Frontal cortex (tissue), 4 donors: ENCODE data around the gene LSAMP. TPM values are rescaled to one million over a fixed set of nuclear protein-coding genes. Genes with fewer than 3 reads are reported as not detected.

ENCODE experiments used
- DNase-seq, 2 donors: peaks; one replicate each; pipeline ENCODE4 v3.0.0; 2012; ENCODE audit warnings: low spot score in 2 of 2
- FAIRE-seq: peaks from 2 replicates; lab custom pipeline; 2012; peaks lifted over from hg19 to GRCh38; lab: Jason Lieb, UNC
- total RNA-seq: library from RNA; depleted of rRNA; stranded (reverse); fragments of >200 nt; gene quantifications from one replicate; pipeline ENCODE4 v1.2.3, GENCODE V29; 2014
- donor health status: control.
- donor health status: control.
- donor health status: control.

Gene LSAMP
- total RNA-seq, 1 donor from 2014 or later: 59.9 TPM

DNA sequence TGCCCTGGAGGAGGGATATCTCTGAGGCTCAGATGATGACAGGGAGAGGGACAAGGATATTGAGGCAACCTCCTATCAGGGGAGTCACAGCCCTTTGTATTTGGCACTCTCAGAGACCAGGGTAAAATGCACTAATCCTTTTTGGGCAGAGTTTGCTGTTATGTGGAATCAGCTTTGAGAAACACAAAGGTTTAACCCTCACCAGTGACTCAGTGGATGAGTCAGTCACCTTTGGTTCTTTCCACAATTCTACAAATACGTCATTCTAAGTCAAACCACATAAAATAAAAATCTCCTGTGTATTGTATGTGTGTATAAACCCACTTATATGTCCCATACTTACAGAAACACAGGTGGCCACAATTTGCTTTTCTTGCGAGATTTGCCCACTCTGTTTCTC is 5.1 kb downstream of the LSAMP start:
- no peak for DNase-seq
- no peak for FAIRE-seq

DNA sequence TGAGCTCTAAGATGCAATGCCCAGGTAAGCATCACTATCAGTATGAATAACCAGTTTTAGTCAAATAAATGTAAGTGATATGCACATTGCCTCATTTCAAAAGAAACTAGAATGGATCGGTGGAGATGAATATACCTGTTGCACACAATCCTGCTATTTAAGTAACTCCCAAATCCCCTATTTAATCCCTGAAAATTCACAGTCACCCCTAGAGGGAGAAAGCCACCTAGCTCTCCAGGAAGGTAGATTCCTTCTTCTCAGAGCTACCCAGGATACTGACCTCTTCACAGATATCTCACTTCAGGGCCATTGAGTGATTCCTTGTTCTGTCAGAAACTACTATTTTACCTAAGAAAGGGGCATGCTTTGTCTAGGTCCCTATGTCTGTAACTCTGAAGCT is 11.7 kb downstream of the LSAMP start:
- DNase-seq (no peak), FAIRE-seq (no peak)

DNA sequence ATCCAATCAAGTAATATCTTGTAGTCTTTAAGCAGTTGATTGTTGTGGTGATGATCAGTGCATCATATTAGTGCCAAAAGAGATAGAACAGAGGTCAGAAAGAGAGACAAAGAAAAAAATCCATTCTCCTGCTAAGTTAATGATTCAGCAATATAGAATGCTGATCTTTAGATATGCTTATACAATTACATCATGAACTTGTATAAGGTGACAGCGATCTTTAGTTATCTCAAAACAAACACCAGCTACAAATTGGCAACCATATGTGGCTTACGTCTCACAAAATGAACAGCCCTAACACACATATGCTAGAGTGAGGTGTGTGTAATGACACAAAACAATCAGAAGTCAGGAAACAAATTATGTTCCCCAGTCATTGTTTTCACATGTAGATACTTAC is 12.5 kb downstream of the LSAMP start:
- DNase-seq (no peak), FAIRE-seq (no peak)

DNA sequence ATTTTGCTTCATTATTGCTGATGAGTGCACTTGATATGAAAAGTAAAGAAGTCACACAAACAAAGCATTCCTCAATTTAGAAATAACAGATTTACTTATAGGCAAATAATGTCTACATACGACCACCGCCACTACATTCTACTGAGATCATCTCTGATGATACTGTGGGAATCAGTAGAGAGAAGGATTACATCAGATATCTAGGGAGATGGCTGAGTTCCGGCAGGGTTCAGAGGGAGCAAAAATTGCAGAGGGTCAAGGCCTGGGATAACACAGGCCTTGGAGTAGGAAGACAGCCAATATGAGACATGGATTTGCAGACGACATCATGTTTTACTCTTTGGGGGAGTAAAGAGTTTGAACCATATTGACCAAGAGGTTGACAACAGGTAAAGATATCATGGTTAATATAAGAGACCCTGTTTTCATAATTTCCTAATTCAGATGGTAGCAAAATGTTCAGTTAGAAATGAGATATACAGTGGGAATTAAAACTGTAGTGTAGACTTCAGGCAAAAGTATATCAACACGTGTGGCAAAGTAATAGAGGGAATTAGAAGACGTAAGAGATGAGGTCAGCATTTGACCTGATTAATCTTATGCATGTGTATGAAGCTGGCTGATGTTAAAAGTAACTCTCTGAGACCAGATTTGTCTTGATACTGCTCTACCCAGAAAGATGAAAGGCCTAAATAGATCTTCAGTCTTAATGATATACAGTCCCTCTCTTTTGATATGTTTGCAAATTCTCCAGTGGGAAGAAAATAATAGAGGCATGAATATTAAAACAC is 15.6 kb downstream of the LSAMP start:
- FAIRE-seq (no peak), DNase-seq (no peak)

DNA sequence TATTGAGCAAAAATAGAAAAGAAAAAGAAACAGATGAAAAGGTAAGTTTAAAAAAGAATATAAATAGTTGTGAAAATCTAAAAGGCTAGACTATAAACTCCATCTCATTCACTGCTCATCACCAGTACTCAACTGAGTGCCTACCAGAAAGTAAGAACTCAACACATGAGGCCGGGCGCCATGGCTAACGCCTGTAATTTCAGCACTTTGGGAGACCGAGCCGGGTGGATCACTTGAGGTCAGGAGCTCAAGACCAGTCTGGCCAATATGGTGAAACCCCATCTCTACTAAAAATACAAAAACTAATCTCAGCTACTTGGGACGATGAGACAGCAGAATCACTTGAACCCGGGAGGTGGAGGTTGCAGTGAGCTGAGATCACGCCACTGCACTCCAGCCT is 19.3 kb downstream of the LSAMP start:
- FAIRE-seq: no peak
- DNase-seq: no peak

DNA sequence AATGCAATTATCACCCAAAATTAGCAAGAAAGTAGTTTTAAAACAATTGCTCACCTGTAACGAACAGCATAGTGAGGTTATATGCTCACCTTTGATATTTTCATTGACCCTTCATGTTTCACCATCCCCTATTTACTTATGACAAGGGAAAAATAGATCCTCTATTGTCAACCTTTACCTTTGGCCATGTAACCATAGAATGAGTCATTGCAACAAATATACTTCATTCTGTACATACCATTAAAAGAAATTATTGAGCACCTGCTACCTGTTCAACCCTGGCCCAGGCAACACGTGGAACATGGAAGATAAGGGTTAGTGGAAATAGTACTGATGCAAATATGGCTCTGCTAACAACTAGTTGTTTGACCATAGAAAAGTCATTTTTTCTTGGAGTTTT is 20.2 kb downstream of the LSAMP start:
- FAIRE-seq (no peak), DNase-seq (no peak)

DNA sequence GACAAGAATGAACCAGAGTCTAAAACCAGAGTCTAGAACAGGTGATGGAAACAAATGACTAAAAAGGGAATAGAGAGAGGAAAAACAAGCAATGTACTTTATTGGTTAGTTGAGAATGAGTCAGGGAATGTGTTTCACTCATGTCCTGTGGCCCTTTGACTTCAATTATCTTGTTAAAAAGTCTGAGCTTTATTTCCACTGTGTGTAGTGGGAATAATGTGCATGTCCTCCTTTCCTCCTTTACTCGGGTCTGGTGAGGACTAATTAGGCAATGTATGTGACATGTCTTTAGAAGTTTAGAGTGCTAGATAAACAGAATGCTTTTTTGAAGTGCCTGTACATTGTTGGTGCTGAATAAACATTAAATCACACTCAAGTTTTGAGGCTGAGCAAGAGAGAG is 21.3 kb downstream of the LSAMP start:
- FAIRE-seq (no peak), DNase-seq (no peak)

DNA sequence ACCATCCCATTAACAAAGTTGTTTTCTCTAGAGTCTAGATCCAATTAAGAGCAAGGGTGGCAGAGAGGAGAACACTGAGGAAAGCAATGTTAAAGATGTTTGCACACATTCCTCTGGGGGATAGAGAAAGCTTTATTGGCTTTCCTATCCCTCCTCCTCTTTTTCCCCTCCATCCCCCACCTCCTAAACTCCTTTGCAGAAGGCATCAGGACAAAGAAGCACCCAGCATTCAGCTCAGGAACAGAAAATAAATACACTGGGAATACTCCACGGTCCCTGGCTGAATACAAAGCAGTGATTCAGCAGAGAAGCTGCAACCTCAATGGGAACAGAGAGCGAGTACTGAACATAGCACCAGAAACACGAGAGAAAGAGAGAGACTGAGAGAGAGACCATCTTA is 21.9 kb downstream of the LSAMP start:
- FAIRE-seq: no peak

DNA sequence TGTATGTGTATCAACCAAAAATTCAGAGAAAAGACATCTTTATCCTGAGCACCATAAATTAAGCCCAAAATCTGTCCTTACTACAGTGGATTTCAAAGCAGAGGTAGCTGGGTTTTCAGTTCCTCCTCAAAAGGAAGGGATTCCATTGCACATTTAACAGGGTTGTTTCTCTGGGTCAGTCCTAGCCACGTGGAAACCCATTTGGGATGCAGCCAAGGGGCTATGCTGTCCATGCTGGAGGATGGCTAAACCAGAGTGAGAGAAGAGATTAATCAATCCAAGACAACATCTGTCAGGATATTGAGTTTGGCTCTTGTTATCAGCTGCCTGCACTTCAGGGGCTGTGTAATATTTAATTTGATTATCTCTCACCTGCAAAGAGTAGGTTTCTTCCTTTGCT is 28.1 kb downstream of the LSAMP start:
- FAIRE-seq (no peak), DNase-seq (no peak)

More for the DNA sequence above, 21.9 kb downstream of the LSAMP start:
- DNase-seq: no peak

DNA sequence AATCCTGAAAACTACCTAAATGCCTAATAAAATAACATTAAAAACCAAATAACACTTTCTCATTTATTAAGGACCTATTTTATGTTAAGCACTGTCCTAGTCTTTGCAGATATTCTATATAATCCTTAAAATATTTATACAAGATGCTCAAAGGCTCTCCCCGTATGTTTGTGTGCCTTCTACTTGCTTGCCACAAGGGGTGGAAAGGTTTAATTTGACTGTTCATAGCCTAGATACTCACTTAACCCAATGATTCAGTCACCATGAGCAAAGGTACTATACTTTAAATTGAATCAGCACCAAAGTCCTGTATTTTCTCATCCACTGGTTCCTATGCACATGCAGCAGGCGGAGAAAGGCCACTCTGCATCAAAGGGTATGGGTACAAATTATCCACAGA is 32.0 kb downstream of the LSAMP start:
- no peak for FAIRE-seq

DNA sequence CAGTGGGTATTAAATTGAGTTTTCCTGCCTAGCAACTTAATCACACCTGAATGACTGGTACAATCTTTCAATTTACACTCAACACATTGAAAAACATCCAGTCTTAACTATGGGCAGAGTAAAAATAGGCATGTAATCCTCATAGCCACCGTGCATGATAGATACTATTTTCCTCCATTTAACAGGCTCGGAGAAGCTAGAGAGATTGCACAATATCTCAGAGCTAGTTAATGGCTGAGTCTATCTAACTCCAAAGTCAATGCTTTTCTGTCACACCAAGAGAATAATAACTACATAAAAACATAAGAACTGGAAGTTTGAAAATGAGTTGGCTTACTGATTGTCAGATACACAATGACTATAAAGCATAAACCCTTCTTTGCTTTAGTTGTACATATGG is 36.8 kb downstream of the LSAMP start:
- DNase-seq (no peak), FAIRE-seq (no peak)

More for the DNA sequence above, 32.0 kb downstream of the LSAMP start:
- DNase-seq: no peak

DNA sequence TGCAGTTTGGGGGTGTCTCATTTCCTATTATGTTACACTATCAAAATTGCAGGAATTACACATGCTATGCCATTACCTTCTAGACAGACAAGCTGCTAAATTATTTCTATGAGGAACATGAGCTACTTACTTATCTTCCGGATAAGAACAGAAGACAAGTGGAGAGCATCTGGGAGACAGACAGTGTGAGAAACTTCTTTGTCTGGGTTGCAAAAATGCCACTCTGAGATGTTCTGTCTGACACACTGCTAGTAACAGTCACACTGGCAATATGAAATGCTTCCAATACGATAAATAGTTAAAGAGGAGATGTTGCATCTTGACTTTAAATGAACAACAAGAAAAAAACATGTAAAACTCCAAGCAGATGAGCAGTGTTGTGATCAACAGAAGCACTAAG is 40.1 kb downstream of the LSAMP start:
- FAIRE-seq (no peak), DNase-seq (no peak)

DNA sequence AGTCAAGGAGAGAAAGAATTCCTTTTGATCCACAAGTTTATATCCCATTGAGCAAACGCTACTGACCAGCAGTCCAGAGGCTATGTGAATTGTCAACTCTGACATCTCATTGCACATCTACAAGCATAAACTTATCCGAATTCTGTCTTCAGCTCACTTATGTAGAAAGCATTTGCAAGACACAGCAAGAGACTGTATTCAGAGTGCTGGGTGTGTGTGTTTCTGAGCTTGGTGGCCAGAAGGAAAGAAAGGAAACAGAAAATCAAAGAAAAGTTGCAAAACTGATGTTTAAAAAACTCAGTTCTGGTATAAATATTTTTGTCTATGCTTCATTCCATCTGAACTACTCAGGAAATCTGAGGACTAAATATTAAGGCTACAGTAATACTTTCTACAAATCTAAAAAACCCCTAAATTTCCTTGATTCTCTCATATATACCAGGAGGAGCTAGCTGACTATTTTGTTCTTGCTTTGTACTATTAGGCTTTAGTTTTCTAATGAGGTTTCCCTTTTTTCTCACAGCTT is 45.5 kb downstream of the LSAMP start:
- DNase-seq (no peak), FAIRE-seq (no peak)

DNA sequence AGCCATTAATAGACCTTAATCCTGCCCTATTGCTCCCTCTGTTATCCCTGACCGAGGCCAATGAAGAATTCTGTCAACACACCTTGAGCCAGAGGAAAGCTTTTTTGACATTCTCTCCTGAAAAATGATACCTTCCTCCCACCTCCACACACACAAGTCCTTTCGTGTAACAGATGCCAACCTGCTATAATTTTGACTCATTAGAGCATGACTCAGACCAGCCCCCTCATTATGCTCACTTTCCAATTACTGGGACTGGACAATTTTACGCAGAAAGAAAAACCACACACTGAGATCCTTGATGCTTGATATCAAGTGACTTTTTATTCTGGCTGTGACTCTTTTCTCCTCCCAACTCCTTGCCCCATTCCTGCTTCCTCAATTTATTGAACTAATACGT is 50.9 kb downstream of the LSAMP start:
- DNase-seq (peak in 1 of 2 donors; percentile 8), FAIRE-seq (no peak)

DNA sequence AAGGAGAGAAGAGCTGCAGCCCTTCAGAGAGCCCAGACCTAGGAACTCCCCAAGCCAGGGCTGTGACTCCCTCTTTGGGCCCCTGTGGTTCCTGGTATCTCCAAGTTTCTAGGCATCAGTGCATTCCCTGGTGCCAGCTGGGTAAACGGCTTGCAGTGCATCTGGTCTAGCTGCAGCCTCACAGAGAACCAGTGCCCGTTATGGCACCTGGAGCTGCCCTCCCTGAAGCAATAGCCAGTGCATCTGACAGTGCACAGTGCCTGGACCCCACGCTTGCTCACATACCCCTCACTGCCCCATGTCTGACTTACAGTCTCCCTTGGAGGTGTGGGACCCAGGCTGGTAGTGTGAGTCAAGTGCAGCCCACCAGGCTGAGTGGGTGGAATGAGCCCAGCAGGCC is 52.1 kb downstream of the LSAMP start:
- no peak for DNase-seq
- FAIRE-seq: no peak

DNA sequence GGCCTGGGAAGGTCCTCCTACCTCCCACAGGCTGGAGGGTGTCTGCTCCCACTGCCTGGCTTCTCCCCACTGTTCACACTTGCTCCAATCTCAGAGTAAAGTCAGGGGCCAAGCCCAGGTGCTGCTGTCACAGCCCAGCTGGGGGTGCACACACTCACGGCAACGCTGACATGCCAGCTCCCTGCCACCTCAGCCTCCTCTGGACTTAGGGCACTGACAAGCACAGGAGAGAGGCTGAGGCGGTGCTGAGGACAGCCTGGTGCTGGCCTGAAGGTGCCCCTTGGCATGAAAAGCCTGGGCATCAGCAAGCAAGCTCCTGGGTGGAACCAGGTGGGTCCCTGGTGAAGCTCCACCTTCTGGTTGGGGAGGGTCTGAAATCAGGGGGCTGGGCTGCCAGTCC is 53.0 kb downstream of the LSAMP start:
- DNase-seq: no peak
- FAIRE-seq: no peak

DNA sequence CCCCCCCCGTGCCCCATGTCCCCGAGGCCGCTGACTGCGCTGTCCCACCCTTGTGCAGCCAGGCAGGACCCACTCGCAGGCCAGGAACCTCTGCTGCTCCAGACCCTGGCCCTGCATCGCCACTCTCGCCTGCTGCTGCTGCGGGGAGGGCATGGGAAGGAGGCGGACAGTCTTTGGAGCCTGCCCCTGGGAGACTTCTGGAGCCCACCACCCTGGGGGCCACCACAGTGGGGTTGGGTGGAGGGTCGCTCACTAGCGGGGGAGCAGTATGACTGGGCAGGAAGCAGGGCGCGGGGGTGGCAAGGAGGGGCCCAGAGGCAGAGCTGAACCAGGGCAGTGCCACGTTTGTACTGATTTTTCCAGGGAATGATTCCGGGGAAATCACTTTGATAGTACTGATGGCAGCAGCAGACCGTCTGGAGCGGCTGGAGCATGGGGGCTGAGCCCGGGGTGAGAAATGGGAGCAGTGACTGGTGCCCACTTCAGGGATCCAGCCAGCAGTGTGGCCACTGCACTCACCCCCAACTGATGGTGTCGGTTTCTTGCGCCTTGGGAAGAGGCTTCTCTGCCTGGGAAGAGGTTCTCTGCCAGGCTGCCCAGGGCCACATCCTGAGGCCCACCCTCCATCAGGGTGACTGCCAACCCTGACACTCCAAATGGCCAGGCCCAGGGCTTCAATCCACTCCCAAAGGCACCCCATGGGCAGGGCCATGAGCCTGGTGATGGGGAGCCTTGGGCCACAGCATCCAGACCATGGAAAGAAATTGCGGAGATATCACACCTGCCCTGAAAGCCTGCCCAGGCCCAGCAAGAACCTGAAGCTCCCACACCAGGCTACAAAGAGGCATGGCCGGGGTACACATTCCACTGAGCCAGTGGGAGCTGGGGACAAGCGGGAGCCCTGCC is 53.7 kb downstream of the LSAMP start:
- FAIRE-seq (no peak), DNase-seq (no peak)

DNA sequence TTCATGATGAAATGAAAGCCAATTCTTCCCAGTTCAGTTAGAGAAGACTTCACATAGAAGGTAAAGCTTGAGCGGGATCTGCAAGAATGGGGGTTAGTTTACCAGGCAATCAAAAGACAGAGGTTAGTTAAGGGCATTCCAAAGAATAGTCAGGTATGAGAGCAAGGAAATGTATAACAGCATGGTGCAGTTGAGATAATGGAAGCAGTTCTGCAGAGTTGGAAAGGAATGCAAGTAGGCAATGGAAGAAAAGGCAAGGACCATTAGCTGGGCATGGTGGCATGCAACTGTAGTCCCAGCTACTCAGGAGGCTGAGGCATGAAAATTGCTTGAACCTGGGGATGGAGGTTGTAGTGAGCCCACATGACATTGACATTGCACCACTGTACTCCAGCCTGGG is 55.0 kb downstream of the LSAMP start:
- DNase-seq (no peak), FAIRE-seq (no peak)

DNA sequence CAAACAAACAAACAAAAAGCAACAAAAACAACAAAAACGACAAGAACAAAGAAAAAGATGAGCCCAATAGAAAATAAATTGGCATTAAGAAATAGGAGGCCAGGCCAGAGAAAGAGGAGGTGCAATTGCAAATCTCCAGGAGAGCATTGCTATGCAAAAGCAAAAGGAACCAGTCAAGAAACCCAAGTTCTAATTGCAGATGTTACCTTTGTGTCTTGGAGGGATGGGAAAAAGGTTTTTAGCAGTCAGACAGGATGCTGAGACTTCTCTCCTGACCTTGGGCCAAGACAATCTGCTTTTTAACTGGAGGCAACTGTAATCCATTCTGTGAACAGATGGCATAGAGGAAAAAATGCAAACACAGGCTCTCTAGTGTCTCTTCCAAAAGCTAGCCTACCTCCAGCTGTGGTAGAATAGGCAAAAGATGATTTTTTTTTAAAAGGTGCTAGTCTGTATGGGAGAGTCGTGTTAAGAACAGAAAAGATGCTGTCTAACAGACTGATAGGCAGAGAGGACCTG is 56.4 kb downstream of the LSAMP start:
- FAIRE-seq: no peak

DNA sequence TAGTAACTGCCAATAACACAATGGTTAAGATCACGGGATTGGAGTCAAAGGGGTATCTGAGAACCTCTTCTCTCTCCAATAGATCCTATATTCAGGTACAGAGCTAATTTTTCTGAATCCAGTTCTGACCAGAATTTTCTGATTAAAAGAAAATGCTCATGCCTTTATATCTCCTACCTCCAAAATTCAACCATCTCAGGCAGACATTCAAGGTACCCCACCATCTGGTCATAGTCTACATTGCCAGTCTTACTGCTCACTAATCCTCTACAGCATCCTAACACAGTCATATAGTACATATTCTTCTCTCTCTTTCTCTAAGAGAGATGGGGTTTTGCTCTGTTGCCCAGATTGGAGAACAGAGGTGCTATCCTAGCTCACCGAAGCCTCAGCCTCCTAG is 59.1 kb downstream of the LSAMP start:
- no peak for DNase-seq
- no peak for FAIRE-seq

More for the DNA sequence above, 56.4 kb downstream of the LSAMP start:
- no peak for DNase-seq

DNA sequence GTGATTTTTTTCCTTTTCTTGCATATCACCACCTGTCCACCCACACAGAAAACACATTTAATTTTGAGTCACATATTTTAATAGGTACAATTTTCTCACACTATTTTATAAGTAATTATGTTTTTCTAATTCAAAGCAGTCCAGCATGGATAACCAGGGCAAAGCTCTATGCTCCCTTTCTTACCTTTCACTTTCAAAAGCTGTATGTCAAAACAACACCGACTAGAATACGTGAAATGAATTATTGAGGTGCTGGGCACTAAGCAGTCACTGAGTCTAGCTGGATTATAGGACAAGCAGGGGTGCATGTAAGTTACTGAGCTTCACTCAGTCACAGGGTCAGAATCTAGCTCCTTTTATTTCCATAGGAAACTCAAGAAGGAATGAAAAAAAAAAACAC is 60.6 kb downstream of the LSAMP start:
- FAIRE-seq (no peak), DNase-seq (no peak)
